ENCODE measurements around the gene RAX2.

RAX2 gene

DNA sequence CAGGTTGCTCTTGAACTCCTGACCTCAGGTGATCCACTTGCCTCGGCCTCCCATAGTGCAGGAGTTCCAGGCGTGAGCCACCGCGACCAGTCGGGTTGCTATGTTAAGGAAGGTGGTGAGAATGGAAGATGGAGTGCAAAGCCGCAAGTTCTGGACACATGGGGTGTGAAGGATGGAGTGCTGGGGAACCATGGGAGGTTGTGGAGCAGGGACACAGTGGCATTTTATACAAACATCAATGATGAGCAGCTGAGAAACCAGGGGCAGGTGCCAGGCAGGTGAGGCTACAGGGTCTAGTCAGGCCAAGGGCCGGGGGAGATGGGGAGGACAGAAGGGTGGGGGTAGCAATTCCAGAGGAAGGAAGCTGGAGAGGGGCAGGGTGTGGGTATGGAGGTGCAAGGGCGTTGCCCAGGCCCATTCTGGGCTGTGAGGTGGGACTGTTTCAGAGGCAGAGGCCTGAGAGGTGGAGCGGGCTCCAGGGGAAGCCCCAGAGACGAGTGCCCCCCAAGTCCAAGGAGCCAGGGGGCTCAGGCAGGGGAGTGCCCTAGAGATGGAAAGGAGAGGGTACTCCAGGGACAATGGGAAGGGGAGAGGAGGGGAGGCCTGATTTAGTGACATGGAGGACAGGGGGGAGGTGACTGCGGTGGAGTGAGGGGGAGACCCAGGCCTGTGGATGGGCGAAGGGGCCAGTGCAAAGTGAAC is 1.9 kb upstream of the RAX2 start:
- ChIA-PET POLR2A (no interaction called here), CTCF (interaction anchor here (4.2 kb wide), 1 partner anchor 11 kb away, joined by 15 read pairs; the partner anchor contains the start of gene MRPL54)
- TF ChIP-seq, protein P1, sequence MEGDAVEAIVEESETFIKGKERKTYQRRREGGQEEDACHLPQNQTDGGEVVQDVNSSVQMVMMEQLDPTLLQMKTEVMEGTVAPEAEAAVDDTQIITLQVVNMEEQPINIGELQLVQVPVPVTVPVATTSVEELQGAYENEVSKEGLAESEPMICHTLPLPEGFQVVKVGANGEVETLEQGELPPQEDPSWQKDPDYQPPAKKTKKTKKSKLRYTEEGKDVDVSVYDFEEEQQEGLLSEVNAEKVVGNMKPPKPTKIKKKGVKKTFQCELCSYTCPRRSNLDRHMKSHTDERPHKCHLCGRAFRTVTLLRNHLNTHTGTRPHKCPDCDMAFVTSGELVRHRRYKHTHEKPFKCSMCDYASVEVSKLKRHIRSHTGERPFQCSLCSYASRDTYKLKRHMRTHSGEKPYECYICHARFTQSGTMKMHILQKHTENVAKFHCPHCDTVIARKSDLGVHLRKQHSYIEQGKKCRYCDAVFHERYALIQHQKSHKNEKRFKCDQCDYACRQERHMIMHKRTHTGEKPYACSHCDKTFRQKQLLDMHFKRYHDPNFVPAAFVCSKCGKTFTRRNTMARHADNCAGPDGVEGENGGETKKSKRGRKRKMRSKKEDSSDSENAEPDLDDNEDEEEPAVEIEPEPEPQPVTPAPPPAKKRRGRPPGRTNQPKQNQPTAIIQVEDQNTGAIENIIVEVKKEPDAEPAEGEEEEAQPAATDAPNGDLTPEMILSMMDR (IDR thresholded peaks at IDR 0.05; ENCODE audit: control extremely low read depth, extremely low read depth, low read depth, missing control alignments): no peak
- no peak for DNase-seq (ENCODE audit: extremely low spot score)

DNA sequence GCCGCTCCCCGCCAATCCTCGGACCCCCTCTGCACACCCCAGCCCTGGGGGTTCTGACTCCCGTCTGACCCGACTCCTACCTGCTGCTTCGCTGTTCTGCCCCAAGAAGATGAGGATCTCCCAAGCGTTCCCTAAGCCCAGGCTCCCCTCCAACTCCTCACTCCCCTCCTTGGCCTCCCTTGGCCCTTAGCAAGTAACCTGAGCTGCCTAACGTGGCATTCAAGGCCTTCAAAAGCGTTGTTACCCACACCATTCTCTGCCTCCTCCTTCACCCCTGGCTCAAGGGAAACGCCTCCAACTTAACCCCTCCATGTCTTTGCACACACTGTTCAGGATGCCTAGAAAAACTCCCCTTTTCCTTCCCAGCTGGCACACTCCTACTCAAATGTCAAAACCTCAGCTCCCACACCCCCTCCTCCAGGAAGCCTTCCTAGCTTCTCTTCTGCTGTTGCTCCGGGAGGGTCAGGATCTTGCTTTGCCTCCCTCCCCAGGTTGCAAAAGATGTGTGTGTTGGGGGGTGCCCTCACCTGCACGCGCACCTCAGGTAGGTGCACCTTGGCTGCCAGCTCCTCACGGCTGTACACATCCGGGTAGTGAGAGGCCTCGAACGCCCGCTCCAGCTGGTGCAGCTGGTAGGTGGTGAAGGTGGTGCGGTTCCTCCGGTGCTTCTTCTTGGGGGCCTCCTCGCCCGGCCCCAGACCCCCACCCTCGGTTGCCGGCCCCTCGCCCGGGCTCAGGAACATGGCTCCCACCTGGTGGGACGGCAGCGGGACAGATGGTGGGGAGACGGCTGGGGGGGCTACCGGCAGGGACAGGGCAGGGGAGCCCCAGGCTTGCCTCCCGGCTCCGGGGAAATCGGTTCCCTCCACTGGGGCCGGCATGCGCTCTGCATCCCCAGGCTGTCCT is 775 bp downstream of the RAX2 start:
- CTCF ChIA-PET: interaction anchor here (4.2 kb wide), 1 partner anchor 8 kb away, joined by 15 read pairs; the partner anchor contains the start of gene MRPL54
- POLR2A ChIA-PET: interaction anchor here (0.6 kb wide), 1 partner anchor 17 kb away, joined by 10 read pairs; no protein-coding TSS in a partner anchor
- TF ChIP-seq, protein P1 (IDR thresholded peaks at IDR 0.05; ENCODE audit: control extremely low read depth, extremely low read depth, low read depth, missing control alignments): no peak
- no peak for DNase-seq (ENCODE audit: extremely low spot score)

DNA sequence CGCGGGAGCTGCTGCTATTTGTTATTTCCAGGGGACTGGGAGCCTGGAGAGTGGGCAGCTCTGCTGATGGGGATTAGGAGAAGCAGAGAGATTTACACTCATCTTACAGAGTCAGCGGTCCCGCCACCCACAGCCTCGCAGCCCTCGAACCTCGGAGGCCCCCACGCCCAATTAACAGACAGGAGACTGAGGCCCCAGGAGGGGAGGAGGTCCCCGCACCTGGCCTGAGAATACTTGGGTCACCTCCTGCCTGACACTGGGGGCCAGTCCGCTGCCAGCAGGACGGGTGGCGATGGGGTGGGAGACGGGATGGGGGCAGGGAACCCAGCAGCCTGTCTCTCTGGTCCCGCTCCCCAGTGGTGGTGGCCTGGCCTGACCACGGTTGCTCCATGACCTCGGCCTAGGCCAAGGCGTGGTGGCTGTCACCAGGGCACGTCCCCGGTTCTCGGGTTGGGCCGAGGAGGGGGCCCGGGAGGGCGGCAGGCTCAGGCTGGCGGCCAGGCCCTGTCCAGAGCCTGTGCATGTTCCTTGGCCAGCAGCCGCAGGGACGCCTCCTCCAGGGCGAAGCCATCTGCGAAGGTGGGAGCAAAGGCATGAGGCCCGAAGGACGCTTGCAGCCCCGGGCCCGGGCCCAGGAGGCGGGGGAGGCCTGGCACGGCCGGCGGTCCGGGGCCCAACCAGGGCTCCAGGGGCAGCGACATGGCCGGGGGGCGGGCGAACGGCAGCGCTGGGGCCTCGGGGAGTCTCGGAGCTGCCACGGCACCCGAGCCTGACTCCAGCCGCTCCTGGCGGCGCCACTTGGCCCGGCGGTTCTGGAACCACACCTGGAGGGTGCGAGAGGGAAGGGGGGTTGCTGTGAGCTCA is 1.7 kb downstream of the RAX2 start:
- CTCF ChIA-PET: interaction anchor here (1.0 kb wide), 1 partner anchor 9 kb away, joined by 3 read pairs; no protein-coding TSS in a partner anchor
- TF ChIP-seq, protein P1 (IDR thresholded peaks at IDR 0.05; ENCODE audit: control extremely low read depth, extremely low read depth, low read depth, missing control alignments): no peak
- POLR2A ChIA-PET: no interaction called here
- DNase-seq (ENCODE audit: extremely low spot score): no peak

- no peak for DNase-seq (ENCODE audit: extremely low spot score)
- ChIA-PET CTCF (interaction anchor here (1.0 kb wide), 1 partner anchor 10 kb away, joined by 3 read pairs; no protein-coding TSS in a partner anchor), POLR2A (interaction anchor here (0.6 kb wide), 1 partner anchor 24 kb away, joined by 3 read pairs; no protein-coding TSS in a partner anchor)
- TF ChIP-seq, protein P1 (IDR thresholded peaks at IDR 0.05; ENCODE audit: control extremely low read depth, extremely low read depth, low read depth, missing control alignments): no peak
Measured at GRCh38 chr19:3769494-3769893, 2.5 kb downstream of the RAX2 start.

DNA sequence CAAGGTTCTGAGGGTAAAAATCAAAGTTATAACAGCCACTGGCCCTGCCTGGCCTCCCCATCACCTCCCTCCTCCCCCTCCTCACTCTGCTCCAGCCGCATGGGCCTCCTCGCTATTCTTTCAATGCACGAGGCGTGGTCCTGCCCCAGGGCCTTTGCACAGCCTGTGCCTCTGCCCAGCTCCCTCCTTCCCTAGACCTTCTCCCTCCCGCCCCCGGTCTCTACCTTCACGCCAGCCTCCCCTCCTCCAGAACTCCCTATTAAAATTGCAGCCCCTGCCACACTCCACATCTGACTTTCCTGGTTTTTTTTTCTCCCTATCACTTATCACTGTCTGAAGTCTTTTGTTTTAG is 3.3 kb downstream of the RAX2 start:
- TF ChIP-seq, protein P1 (IDR thresholded peaks at IDR 0.05; ENCODE audit: control extremely low read depth, extremely low read depth, low read depth, missing control alignments): no peak
- ChIA-PET CTCF (no interaction called here), POLR2A (no interaction called here)
- DNase-seq (ENCODE audit: extremely low spot score): no peak
